Activated CD8-positive, alpha-beta T cell treated with anti-CD3 and anti-CD28 coated beads for 36 hours (primary cell): Measurements from ENCODE around the gene RSBN1. TPM values are rescaled to one million over a fixed set of nuclear protein-coding genes. Genes with fewer than 3 reads are reported as not detected.

Experiments
- ATAC-seq: fragments of 200-7000 bp; cut with Tn5 transposase; one replicate; pipeline ENCODE4 v1.10.0; 2021; ENCODE audit warnings: mild to moderate bottlenecking, moderate library complexity
- CTCF ChIA-PET: fragments of 350-600 bp; sonication (Branson Sonifier 250); formaldehyde crosslinking; loops from one replicate; lab custom pipeline; 2021; ENCODE audit warnings: antibody characterized with exemption; lab: Charles Lee
- POLR2A ChIA-PET: fragments of 350-600 bp; sonication (Branson Sonifier 250); formaldehyde crosslinking; loops from one replicate; lab custom pipeline; 2021; ENCODE audit warnings: antibody characterized with exemption; lab: Charles Lee
- DNase-seq: peaks from one replicate; pipeline ENCODE4 v3.0.0-alpha.2; 2020
- H3K27ac Mint-ChIP-seq: one replicate; pipeline ENCODE4 v1.8.0; 2021; ENCODE audit warnings: mild to moderate bottlenecking, mixed read lengths
- H3K27me3 Mint-ChIP-seq: one replicate; pipeline ENCODE4 v1.8.0; 2021; ENCODE audit warnings: mixed read lengths
- H3K36me3 Mint-ChIP-seq: one replicate; pipeline ENCODE4 v1.8.0; 2021; ENCODE audit warnings: low read depth, mixed read lengths
- H3K4me1 Mint-ChIP-seq: one replicate; pipeline ENCODE4 v1.8.0; 2021; ENCODE audit warnings: low read depth, mixed read lengths
- H3K4me3 Mint-ChIP-seq: one replicate; pipeline ENCODE4 v1.8.0; 2021; ENCODE audit warnings: mild to moderate bottlenecking, moderate library complexity, mixed read lengths
- H3K9me3 Mint-ChIP-seq: one replicate; pipeline ENCODE4 v1.8.0; 2021; ENCODE audit warnings: mixed read lengths
- intact Hi-C: fragments of 100-400 bp; cut with micrococcal nuclease; formaldehyde crosslinking; loops from one replicate; pipeline ENCODE4 v1.10.0; 2022
- total RNA-seq, 2 experiments: library from RNA; stranded (reverse); gene quantifications; one replicate each; pipeline ENCODE4 v1.2.3, GENCODE V29; 2021
- TF ChIP-seq, protein P1 (sequence below): fragments of 200-600 bp; IDR thresholded peaks from one replicate; pipeline ENCODE4 v1.8.0; 2022; ENCODE audit warnings: antibody characterized with exemption, mild to moderate bottlenecking

Gene RSBN1
- total RNA-seq, 2 experiments from 2014 or later = 25.6 to 28.3 TPM

- DNase-seq = no peak
- intact Hi-C loops = no loop called here
- Mint-ChIP-seq H3K4me3 (no peak overlapping the region), H3K9me3 (no peaks in the 10 kb centered on the region), H3K27me3 (no peaks in the 10 kb centered on the region), H3K36me3 (peaks cover 57% of the 10 kb centered on the region), H3K27ac (no peak overlapping the region), H3K4me1 (peaks cover 46% of the 10 kb centered on the region)
- no peak for ATAC-seq
- ChIA-PET POLR2A (interaction anchor here (0.9 to 1.4 kb wide), 2 partner anchors 10 to 12 kb away, joined by 4 to 5 read pairs; no protein-coding TSS in a partner anchor), CTCF (interaction anchor here (1.4 to 3.7 kb wide), 2 partner anchors 10 to 23 kb away, joined by 7 to 16 read pairs; no protein-coding TSS in a partner anchor)
- TF ChIP-seq, protein P1, sequence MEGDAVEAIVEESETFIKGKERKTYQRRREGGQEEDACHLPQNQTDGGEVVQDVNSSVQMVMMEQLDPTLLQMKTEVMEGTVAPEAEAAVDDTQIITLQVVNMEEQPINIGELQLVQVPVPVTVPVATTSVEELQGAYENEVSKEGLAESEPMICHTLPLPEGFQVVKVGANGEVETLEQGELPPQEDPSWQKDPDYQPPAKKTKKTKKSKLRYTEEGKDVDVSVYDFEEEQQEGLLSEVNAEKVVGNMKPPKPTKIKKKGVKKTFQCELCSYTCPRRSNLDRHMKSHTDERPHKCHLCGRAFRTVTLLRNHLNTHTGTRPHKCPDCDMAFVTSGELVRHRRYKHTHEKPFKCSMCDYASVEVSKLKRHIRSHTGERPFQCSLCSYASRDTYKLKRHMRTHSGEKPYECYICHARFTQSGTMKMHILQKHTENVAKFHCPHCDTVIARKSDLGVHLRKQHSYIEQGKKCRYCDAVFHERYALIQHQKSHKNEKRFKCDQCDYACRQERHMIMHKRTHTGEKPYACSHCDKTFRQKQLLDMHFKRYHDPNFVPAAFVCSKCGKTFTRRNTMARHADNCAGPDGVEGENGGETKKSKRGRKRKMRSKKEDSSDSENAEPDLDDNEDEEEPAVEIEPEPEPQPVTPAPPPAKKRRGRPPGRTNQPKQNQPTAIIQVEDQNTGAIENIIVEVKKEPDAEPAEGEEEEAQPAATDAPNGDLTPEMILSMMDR = no peak
These were observed 46.7 kb upstream of the RSBN1 start for GRCh38 chr1:113858982-113859381.

GRCh38 chr1:113858418-113858817 is 46.1 kb upstream of the RSBN1 start:
- CTCF ChIA-PET = interaction anchor here (3.7 kb wide), 1 partner anchor 22 kb away, joined by 16 read pairs; no protein-coding TSS in a partner anchor

DNA sequence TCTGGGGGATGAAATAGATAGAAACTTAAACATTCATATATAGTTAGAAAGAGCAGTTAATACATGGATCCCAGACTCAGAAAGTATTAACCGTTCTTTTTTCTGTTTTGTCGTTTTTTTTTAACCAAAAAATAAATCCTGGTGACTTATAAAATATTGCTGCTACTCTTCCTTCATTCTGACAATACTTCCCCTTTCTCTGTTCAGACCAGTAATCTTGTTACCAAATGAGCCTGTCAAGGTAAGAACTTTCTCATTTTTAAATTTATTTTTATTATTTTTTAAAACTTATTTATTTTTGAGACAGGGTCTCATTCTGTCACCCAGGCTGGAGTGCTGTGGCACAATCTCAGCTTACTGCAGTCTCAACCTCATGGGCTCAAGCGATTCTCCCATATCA is 45.5 kb upstream of the RSBN1 start:
- peaks cover 48% of the 10 kb centered on the region for H3K36me3 Mint-ChIP-seq
- intact Hi-C loops = no loop called here
- no peak for DNase-seq
- H3K4me1 Mint-ChIP-seq = peaks cover 39% of the 10 kb centered on the region
- POLR2A ChIA-PET = interaction anchor here (1.2 kb wide), 1 partner anchor 9 kb away, joined by 3 read pairs; no protein-coding TSS in a partner anchor
- no peak for ATAC-seq
- TF ChIP-seq, protein P1 = no peak
- no peaks in the 10 kb centered on the region for H3K9me3 Mint-ChIP-seq
- H3K27me3 Mint-ChIP-seq = no peaks in the 10 kb centered on the region
- CTCF ChIA-PET = interaction anchor here (0.8 to 3.7 kb wide), 2 partner anchors 22 to 35 kb away, joined by 3 to 16 read pairs; no protein-coding TSS in a partner anchor
- H3K4me3 Mint-ChIP-seq = no peak overlapping the region
- H3K27ac Mint-ChIP-seq = no peak overlapping the region

More at GRCh38 chr1:113858418-113858817, 46.1 kb upstream of the RSBN1 start:
- H3K4me3 Mint-ChIP-seq = no peak overlapping the region
- DNase-seq (no peak), ATAC-seq (no peak)
- no peaks in the 10 kb centered on the region for H3K27me3 Mint-ChIP-seq
- H3K36me3 Mint-ChIP-seq = peaks cover 54% of the 10 kb centered on the region
- POLR2A ChIA-PET = interaction anchor here (0.9 to 1.2 kb wide), 2 partner anchors 10 to 12 kb away, joined by 3 to 4 read pairs; no protein-coding TSS in a partner anchor
- no peaks in the 10 kb centered on the region for H3K9me3 Mint-ChIP-seq
- peaks cover 43% of the 10 kb centered on the region for H3K4me1 Mint-ChIP-seq
- intact Hi-C loops = no loop called here
- no peak overlapping the region for H3K27ac Mint-ChIP-seq
- TF ChIP-seq, protein P1 = no peak

DNA sequence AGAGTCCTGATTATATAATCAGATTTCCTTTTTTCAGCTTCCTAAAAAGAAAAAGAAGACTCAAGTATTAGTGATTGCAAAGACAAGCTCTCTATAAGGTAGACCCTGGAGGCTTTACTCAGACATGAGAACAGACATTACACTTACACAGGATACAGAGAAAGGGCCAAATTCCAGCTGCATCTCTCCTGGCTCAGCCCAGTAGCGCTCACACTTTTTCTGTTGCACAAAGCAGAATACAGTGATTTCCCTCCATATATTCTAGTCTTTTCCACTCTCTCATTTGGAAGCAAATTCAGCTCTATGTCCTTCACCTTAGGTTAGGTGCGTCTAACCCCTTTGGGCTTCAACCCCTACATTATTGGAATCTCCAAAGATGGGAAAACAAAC is 44.1 kb upstream of the RSBN1 start:
- ChIA-PET CTCF (interaction anchor here (1.2 to 1.8 kb wide), 2 partner anchors 12 to 21 kb away, joined by 5 to 6 read pairs; no protein-coding TSS in a partner anchor), POLR2A (interaction anchor here (0.7 to 1.8 kb wide), 5 partner anchors 9 to 79 kb away, joined by 3 to 6 read pairs (median 4); no protein-coding TSS in a partner anchor)
- no peak for DNase-seq
- Mint-ChIP-seq H3K27me3 (no peaks in the 10 kb centered on the region), H3K27ac (no peak overlapping the region), H3K36me3 (peaks cover 48% of the 10 kb centered on the region), H3K4me3 (no peak overlapping the region), H3K4me1 (peaks cover 32% of the 10 kb centered on the region), H3K9me3 (no peaks in the 10 kb centered on the region)
- intact Hi-C loops = no loop called here
- ATAC-seq = no peak
- TF ChIP-seq, protein P1 = no peak
